HEK293 (cell line): Measurements from ENCODE around the gene ELANE.
"Not testable (repeated sequence)": the region's sequence is repeated elsewhere in the genome, so short reads cannot be mapped to it uniquely, and the experiment has no call there.

ENCODE experiments used
- CTCF ChIA-PET: fragments of 350-600 bp; formaldehyde crosslinking; extraction: SDS; loops from one replicate; lab custom pipeline; 2021; ENCODE audit warnings: antibody characterized with exemption; lab: Yijun Ruan, JAX
- POLR2A ChIA-PET: fragments of 300-600 bp; formaldehyde crosslinking; extraction: SDS; loops from one replicate; lab custom pipeline; 2020; ENCODE audit warnings: antibody characterized with exemption, inconsistent platforms; lab: Yijun Ruan, JAX
- H3K27ac ChIP-seq: fragments of 200-500 bp; sonication (Bioruptor generic); 2 replicates; pipeline ENCODE4 v1.5.1; 2014; ENCODE audit warnings: low read depth, low read length, control low read depth, inconsistent platforms; ENCODE audit errors: extremely low read depth
- H3K36me3 ChIP-seq, 2 experiments: fragments of 200-500 bp in 1 of 2; sonication (Bioruptor generic) in 1 of 2; 1 replicate in 1 of 2; 2 replicates in 1 of 2; pipeline ENCODE4 v1.5.1; 2014 to 2017; ENCODE audit warnings: inconsistent platforms in 2 of 2, low read length in 2 of 2; ENCODE audit not compliant: control insufficient read depth in 2 of 2, insufficient read depth in 1 of 2
- H3K4me1 ChIP-seq: fragments of 200-500 bp; sonication (Bioruptor generic); 2 replicates; pipeline ENCODE4 v1.5.1; 2014; ENCODE audit warnings: mild to moderate bottlenecking, low read length, inconsistent platforms; ENCODE audit not compliant: control insufficient read depth, insufficient read depth
- H3K4me3 ChIP-seq: 2 replicates; pipeline ENCODE4 v1.5.1; 2011; ENCODE audit warnings: low read depth, mild to moderate bottlenecking, control low read depth, low read length, moderate library complexity
- H3K9me3 ChIP-seq: fragments of 200-500 bp; sonication (Bioruptor generic); 2 replicates; pipeline ENCODE4 v1.5.1; 2014; ENCODE audit warnings: low read depth, low read length, inconsistent platforms; ENCODE audit not compliant: control insufficient read depth, insufficient read depth
- SCRT2 ChIP-seq: fragments of 450-650 bp; formaldehyde crosslinking; IDR thresholded peaks from 2 replicates; pipeline ENCODE4 v1.5.1; 2016; ENCODE audit warnings: missing biosample characterization, missing genetic modification characterization
- ZNF121 ChIP-seq: fragments of 450-650 bp; formaldehyde crosslinking; IDR thresholded peaks from 2 replicates; pipeline ENCODE4 v1.5.1; 2016; ENCODE audit warnings: missing biosample characterization, missing genetic modification characterization
- ZNF138 ChIP-seq: fragments of 450-650 bp; formaldehyde crosslinking; IDR thresholded peaks from 2 replicates; pipeline ENCODE4 v1.5.1; 2016; ENCODE audit warnings: missing biosample characterization, missing genetic modification characterization, borderline replicate concordance
- ZNF629 ChIP-seq: fragments of 450-650 bp; formaldehyde crosslinking; IDR thresholded peaks from 2 replicates; pipeline ENCODE4 v1.5.1; 2017; ENCODE audit warnings: missing biosample characterization, missing genetic modification characterization
- ZNF654 ChIP-seq: fragments of 450-650 bp; formaldehyde crosslinking; IDR thresholded peaks from 2 replicates; pipeline ENCODE4 v1.5.1; 2016; ENCODE audit warnings: low read depth, missing biosample characterization, missing genetic modification characterization
- ZNF707 ChIP-seq: fragments of 450-650 bp; formaldehyde crosslinking; IDR thresholded peaks from 2 replicates; pipeline ENCODE4 v1.5.1; 2016; ENCODE audit warnings: missing biosample characterization, missing genetic modification characterization
- TF ChIP-seq, protein P1 (sequence below): fragments of 450-650 bp; formaldehyde crosslinking; IDR thresholded peaks from 2 replicates; pipeline ENCODE4 v1.5.1; 2016; ENCODE audit warnings: missing biosample characterization, missing genetic modification characterization
- TF ChIP-seq, protein P2 (sequence below): fragments of 450-650 bp; formaldehyde crosslinking; IDR thresholded peaks from 2 replicates; pipeline ENCODE4 v1.5.1; 2016; ENCODE audit warnings: missing biosample characterization, missing genetic modification characterization
- TF ChIP-seq, protein P3 (sequence below): fragments of 450-650 bp; formaldehyde crosslinking; IDR thresholded peaks from 2 replicates; pipeline ENCODE4 v1.5.1; 2016; ENCODE audit warnings: missing biosample characterization, missing genetic modification characterization, low read depth
- TF ChIP-seq, protein P4 (sequence below): fragments of 450-650 bp; formaldehyde crosslinking; IDR thresholded peaks from 2 replicates; pipeline ENCODE4 v1.5.1; 2017; ENCODE audit warnings: missing biosample characterization, missing genetic modification characterization
- TF ChIP-seq, protein P5 (sequence below): fragments of 450-650 bp; formaldehyde crosslinking; IDR thresholded peaks from 2 replicates; pipeline ENCODE4 v1.5.1; 2016; ENCODE audit warnings: missing biosample characterization, missing genetic modification characterization

Gene ELANE

DNA sequence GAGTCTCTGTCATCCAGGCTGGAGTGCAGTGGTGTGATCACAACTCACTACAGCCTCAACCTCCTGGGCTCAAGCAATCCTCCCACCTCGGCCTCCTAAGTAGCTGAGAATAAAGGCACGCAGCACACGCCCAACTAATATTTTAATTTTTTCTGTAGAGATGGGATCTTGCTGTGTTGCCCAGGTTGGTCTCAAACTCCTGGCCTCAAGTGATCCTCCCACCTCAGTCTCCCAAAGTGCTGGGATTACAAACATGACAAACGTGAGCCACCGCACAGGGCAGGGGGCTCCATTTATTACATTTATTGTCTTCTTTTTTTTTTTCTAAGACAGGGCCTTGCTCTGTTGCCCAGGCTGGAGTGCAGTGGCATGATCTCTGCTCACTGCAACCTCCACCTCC, 31.9 kb upstream of the ELANE start:
- CTCF ChIA-PET = interaction anchor here (0.6 to 0.9 kb wide), 2 partner anchors 36 to 38 kb away, joined by 3 to 4 read pairs; no protein-coding TSS in a partner anchor
- H3K4me1 ChIP-seq, POLR2A ChIA-PET, H3K4me3 ChIP-seq, H3K9me3 ChIP-seq, H3K36me3 ChIP-seq, H3K27ac ChIP-seq: not testable (repeated sequence)
- TF ChIP-seq ZNF121 = peak; percentile 70

DNA sequence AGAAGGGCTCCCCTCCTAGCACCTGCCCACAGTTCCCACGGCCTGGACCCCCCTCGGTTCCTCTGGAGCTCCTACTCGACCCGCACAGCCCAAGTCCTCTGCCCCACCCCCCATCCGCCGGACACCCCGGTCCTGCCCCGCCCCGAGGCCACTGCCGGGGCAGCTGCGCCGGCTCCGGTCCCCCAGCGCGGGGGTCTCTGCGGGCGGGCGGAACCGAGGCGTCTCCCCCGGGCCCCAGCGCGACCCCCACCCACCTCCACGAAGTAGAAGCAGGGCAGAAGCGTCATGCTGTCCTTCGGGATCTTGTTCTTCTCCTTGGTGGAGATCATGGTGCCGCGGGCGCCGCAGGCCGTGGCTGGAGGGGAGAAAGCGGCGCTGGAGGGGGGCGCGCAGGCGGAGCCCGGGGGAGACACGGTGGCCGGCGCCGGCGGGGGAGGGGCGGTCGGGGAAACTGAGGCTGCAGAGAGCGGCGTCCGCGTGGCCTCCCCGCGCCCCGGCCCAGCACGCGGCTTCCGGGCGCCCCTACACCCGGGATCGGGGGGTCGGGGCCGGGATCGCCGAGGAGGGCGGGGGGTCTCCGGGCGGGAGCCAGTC, 30.8 kb upstream of the ELANE start:
- ChIA-PET POLR2A (no interaction called here), CTCF (no interaction called here)
- TF ChIP-seq, protein P1, sequence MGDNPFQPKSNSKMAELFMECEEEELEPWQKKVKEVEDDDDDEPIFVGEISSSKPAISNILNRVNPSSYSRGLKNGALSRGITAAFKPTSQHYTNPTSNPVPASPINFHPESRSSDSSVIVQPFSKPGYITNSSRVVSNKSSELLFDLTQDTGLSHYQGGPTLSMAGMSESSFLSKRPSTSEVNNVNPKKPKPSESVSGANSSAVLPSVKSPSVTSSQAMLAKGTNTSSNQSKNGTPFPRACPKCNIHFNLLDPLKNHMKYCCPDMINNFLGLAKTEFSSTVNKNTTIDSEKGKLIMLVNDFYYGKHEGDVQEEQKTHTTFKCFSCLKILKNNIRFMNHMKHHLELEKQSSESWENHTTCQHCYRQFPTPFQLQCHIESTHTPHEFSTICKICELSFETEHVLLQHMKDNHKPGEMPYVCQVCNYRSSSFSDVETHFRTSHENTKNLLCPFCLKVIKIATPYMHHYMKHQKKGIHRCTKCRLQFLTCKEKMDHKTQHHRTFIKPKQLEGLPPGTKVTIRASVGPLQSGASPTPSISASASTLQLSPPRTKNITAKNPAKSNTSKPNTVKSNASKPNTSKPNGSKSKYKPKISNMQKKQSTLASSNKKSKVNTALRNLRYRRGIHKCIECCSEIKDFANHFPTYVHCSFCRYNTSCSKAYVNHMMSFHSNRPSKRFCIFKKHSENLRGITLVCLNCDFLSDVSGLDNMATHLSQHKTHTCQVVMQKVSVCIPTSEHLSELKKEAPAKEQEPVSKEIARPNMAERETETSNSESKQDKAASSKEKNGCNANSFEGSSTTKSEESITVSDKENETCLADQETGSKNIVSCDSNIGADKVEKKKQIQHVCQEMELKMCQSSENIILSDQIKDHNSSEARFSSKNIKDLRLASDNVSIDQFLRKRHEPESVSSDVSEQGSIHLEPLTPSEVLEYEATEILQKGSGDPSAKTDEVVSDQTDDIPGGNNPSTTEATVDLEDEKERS = no peak
- TF ChIP-seq ZNF138 (tag by site-specific recombination) (no peak), SCRT2 (tag by site-specific recombination) (no peak), ZNF629 (tag by site-specific recombination) (no peak)
- Histone ChIP-seq H3K4me3 (peak overlapping the region; percentile 36), H3K36me3 (peaks cover 0 to 2% of the 10 kb centered on the region in 2 experiments; a peak in 1 of 3 replicates), H3K27ac (no peak overlapping the region), H3K4me1 (no peaks in the 10 kb centered on the region), H3K9me3 (no peaks in the 10 kb centered on the region)

DNA sequence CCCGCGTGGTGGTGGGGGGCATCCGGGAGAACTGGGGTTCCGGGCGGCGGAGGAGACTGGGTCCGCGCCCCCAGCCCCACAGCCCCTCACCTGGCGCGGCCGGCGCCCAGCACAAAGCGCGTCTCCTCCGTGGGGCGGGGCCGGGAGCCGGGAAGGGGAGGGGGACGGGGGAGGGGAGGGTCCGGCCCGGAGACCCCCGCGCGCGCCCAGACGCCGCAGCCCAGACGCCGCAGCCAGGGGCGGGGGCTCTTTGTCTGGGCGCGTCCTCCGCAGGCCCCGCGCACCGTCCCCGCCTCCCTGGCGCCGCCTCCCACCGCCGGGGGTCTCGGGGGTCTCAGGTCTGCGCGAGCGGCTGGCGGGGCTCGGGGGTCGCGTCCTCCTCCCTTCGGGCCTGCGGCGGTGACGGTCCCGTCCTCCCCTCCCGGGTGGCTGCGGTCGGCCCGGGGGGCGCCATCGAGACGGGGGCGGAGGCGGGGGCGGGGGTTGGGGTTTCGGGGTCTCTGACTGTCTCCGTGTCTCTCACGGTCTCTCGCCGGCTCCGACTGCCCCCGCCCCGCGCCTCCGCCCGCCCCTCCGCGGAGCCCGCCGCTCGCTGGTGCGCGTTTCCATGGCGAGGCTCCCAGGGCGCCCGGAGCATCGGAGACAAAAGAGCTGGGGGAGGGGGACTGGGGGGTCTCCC, 30.1 kb upstream of the ELANE start, which contains the start of gene PLPPR3:
Gene PLPPR3 (minus strand): TSS at position 131 of the 679 bp plus-strand sequence. CDS start 396 bp downstream, outside the sequence.
- H3K27ac ChIP-seq = no peak within 1 kb of the TSS
- H3K9me3 ChIP-seq = no peaks in the 10 kb centered on the region
- TF ChIP-seq, protein P2, sequence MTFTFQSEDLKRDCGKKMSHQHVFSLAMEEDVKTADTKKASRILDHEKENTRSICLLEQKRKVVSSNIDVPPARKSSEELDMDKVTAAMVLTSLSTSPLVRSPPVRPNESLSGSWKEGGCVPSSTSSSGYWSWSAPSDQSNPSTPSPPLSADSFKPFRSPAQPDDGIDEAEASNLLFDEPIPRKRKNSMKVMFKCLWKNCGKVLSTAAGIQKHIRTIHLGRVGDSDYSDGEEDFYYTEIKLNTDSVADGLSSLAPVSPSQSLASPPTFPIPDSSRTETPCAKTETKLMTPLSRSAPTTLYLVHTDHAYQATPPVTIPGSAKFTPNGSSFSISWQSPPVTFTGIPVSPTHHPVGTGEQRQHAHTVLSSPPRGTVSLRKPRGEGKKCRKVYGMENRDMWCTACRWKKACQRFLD (tag by site-specific recombination) = no peak
- TF ChIP-seq, protein P3, sequence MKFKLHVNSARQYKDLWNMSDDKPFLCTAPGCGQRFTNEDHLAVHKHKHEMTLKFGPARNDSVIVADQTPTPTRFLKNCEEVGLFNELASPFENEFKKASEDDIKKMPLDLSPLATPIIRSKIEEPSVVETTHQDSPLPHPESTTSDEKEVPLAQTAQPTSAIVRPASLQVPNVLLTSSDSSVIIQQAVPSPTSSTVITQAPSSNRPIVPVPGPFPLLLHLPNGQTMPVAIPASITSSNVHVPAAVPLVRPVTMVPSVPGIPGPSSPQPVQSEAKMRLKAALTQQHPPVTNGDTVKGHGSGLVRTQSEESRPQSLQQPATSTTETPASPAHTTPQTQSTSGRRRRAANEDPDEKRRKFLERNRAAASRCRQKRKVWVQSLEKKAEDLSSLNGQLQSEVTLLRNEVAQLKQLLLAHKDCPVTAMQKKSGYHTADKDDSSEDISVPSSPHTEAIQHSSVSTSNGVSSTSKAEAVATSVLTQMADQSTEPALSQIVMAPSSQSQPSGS (tag by site-specific recombination) = no peak
- TF ChIP-seq ZNF707 (tag by site-specific recombination) (no peak), SCRT2 (tag by site-specific recombination) (no peak), ZNF654 (tag by site-specific recombination) (no peak)
- TF ChIP-seq, protein P4, sequence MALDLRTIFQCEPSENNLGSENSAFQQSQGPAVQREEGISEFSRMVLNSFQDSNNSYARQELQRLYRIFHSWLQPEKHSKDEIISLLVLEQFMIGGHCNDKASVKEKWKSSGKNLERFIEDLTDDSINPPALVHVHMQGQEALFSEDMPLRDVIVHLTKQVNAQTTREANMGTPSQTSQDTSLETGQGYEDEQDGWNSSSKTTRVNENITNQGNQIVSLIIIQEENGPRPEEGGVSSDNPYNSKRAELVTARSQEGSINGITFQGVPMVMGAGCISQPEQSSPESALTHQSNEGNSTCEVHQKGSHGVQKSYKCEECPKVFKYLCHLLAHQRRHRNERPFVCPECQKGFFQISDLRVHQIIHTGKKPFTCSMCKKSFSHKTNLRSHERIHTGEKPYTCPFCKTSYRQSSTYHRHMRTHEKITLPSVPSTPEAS (tag by site-specific recombination) = no peak
- TF ChIP-seq, protein P5, sequence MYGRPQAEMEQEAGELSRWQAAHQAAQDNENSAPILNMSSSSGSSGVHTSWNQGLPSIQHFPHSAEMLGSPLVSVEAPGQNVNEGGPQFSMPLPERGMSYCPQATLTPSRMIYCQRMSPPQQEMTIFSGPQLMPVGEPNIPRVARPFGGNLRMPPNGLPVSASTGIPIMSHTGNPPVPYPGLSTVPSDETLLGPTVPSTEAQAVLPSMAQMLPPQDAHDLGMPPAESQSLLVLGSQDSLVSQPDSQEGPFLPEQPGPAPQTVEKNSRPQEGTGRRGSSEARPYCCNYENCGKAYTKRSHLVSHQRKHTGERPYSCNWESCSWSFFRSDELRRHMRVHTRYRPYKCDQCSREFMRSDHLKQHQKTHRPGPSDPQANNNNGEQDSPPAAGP (tag by site-specific recombination) = no peak
- no peaks in the 10 kb centered on the region for H3K36me3 ChIP-seq
- no peaks in the 10 kb centered on the region for H3K4me1 ChIP-seq
- ChIA-PET POLR2A (no interaction called here), CTCF (no interaction called here)
- peak within 1 kb of the TSS; percentile 36 for H3K4me3 ChIP-seq
